ENCODE results near the gene HOXA4.

The HOXA4 gene

DNA sequence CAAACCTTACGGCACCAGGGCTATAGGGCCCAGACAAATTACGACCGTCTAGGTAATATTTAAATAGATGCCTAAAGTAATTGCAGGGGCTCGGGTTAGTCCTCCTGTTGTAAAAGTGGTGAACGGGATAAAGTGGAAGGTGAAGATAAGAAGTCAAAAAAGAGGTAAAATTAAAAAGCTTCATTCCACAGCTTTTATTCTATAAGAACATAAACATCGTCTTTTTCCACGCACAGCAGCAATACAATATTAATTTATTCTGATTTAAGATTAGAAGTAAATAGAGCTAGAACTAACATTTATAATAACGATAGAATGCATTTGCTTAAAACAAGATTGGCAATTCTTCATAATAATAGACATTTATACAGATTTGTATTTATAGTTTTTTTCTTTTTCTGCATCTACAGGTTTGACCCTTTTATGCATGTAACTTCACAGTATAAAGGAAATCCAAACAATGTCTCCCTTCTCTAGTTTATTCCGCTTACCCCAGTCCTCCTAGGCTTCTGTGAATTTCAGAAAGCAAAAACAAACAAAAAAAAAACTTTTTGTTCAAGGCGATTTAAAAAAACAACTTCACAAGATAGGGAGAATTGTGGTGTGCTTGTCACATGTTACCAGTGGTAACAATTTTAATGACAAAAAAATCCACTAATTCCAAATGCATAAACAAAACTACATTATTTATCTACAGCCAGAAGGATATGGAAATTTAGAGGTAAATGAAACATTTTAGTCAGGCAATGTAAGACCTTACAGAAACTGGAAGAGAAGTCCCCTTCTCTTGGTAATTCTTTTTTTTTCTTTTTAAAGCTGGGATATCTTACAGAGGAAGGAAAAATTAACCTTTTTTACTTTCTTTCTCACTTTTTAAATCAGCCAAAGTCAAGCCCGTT, 40.1 kb upstream of the HOXA4 start:
- H4K20me1 ChIP-seq (ENCODE audit: low read depth, low read length) = no peaks in the 10 kb centered on the region
- no peak overlapping the region for H3K4me3 ChIP-seq (ENCODE audit: insufficient read depth, low read length, poor library complexity, severe bottlenecking)
- no peak overlapping the region for H3K27ac ChIP-seq (ENCODE audit: low read depth, low read length)
- TF ChIP-seq, protein P1, sequence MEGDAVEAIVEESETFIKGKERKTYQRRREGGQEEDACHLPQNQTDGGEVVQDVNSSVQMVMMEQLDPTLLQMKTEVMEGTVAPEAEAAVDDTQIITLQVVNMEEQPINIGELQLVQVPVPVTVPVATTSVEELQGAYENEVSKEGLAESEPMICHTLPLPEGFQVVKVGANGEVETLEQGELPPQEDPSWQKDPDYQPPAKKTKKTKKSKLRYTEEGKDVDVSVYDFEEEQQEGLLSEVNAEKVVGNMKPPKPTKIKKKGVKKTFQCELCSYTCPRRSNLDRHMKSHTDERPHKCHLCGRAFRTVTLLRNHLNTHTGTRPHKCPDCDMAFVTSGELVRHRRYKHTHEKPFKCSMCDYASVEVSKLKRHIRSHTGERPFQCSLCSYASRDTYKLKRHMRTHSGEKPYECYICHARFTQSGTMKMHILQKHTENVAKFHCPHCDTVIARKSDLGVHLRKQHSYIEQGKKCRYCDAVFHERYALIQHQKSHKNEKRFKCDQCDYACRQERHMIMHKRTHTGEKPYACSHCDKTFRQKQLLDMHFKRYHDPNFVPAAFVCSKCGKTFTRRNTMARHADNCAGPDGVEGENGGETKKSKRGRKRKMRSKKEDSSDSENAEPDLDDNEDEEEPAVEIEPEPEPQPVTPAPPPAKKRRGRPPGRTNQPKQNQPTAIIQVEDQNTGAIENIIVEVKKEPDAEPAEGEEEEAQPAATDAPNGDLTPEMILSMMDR (IDR thresholded peaks at IDR 0.05; ENCODE audit: insufficient read depth, low read length, poor library complexity, severe bottlenecking) = no peak
- no peaks in the 10 kb centered on the region for H3K9me3 ChIP-seq (ENCODE audit: insufficient read depth, low read length)
- H3K9me2 ChIP-seq (replicated peaks; ENCODE audit: insufficient read depth, low read length) = no peaks in the 10 kb centered on the region
- no peak overlapping the region for H3K4me2 ChIP-seq (ENCODE audit: low read depth, low read length, poor library complexity, severe bottlenecking)
- H2AFZ ChIP-seq (ENCODE audit: low read depth, low read length, severe bottlenecking) = no peak overlapping the region
- H3K9ac ChIP-seq (ENCODE audit: low read length) = no peak overlapping the region
- H3K79me2 ChIP-seq (ENCODE audit: insufficient read depth, low read length) = no peaks in the 10 kb centered on the region
- no peaks in the 10 kb centered on the region for H3K27me3 ChIP-seq (ENCODE audit: low read length)
- H3F3A ChIP-seq (ENCODE audit: insufficient read depth) = no peaks in the 10 kb centered on the region
- no peaks in the 10 kb centered on the region for H3K36me3 ChIP-seq (ENCODE audit: low read length)

DNA sequence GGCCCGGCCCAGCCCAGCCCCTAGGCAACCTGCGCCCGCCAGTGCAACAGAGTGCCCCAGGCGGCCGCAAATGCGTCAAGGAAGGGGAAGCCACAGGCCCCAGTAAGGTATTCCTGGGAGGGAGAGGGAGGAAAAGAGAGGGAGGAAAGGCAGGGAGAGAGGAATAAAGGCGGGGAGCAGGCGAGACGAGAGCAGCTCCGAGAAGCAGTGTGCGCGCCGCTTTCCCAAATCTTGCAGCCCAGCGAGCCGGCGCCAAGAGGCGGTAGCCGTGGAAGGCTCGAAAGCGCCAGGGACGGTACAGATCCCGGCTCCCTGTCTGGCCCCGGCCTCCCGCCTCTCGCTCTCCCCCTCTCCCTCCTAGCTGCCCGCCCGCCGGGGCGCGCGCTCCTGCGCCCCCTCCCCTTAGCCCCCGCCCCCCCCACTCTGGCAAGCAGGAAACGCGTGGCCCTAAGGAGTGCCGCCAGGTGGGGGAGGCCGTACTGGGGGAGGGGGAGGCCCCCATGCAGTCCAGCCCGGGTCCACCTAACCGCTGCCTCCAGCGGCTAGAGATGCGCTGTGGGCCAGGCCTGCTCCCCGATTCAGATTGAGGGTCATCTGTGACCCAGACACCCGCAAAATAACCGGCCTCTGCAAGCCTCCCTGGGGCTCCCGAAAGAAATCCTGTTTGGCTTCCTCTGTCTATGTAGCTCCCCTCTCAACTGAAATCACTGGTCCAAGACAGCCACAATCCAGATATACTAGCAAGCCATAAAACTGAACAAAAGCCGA, 39.3 kb upstream of the HOXA4 start:
- Histone ChIP-seq H3K36me3 (ENCODE audit: low read length) (no peaks in the 10 kb centered on the region), H3F3A (ENCODE audit: insufficient read depth) (no peaks in the 10 kb centered on the region), H2AFZ (ENCODE audit: low read depth, low read length, severe bottlenecking) (no peak overlapping the region), H3K9me2 (replicated peaks; ENCODE audit: insufficient read depth, low read length) (no peaks in the 10 kb centered on the region), H3K4me2 (ENCODE audit: low read depth, low read length, poor library complexity, severe bottlenecking) (no peak overlapping the region), H3K9me3 (ENCODE audit: insufficient read depth, low read length) (no peaks in the 10 kb centered on the region), H4K20me1 (ENCODE audit: low read depth, low read length) (no peaks in the 10 kb centered on the region), H3K79me2 (ENCODE audit: insufficient read depth, low read length) (no peaks in the 10 kb centered on the region), H3K4me3 (ENCODE audit: insufficient read depth, low read length, poor library complexity, severe bottlenecking) (no peak overlapping the region), H3K27me3 (ENCODE audit: low read length) (no peaks in the 10 kb centered on the region), H3K27ac (ENCODE audit: low read depth, low read length) (no peak overlapping the region), H3K9ac (ENCODE audit: low read length) (no peak overlapping the region)
- TF ChIP-seq, protein P1 (IDR thresholded peaks at IDR 0.05; ENCODE audit: insufficient read depth, low read length, poor library complexity, severe bottlenecking) = no peak

DNA sequence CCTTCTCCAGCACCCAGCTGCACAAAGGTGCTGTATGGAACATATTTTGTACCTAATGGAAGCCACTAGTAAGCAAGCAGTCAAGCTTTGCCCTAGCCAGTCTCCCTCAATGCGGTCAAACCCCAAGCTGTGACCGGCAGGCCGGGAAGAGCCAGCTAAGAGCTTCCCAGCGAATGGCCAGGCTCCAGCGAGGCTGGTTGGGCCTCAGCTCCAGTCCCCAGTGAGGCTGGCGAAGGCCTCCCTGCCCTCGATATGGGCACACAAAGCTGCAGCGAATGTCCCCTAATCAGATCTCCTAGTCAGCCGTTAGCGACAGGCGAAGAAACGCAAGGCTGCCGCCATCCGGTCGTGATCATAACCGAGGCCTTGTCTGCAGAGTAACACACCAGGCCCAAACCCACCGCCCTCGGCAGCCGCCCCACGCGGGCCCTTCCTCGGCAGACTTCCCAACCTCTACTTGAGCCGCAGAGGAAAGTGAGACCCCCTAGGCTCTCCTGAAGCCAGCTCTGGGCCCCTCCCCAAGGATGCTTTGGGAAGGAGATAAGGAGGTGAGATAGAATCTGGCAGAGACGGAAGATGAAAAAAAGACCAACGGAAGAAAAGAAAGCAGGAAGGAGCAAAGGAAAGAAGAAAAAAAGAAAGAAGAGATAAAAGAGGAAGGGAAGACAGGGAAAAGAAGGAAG, 37.8 kb upstream of the HOXA4 start:
- Histone ChIP-seq H3K36me3 (ENCODE audit: low read length) (no peaks in the 10 kb centered on the region), H3F3A (ENCODE audit: insufficient read depth) (no peaks in the 10 kb centered on the region), H3K9ac (ENCODE audit: low read length) (no peak overlapping the region), H3K79me2 (ENCODE audit: insufficient read depth, low read length) (no peaks in the 10 kb centered on the region), H3K4me2 (ENCODE audit: low read depth, low read length, poor library complexity, severe bottlenecking) (no peak overlapping the region), H3K27ac (ENCODE audit: low read depth, low read length) (no peak overlapping the region), H3K27me3 (ENCODE audit: low read length) (no peaks in the 10 kb centered on the region), H3K4me3 (ENCODE audit: insufficient read depth, low read length, poor library complexity, severe bottlenecking) (no peak overlapping the region), H4K20me1 (ENCODE audit: low read depth, low read length) (no peaks in the 10 kb centered on the region), H3K9me2 (replicated peaks; ENCODE audit: insufficient read depth, low read length) (no peaks in the 10 kb centered on the region), H2AFZ (ENCODE audit: low read depth, low read length, severe bottlenecking) (no peak overlapping the region), H3K9me3 (ENCODE audit: insufficient read depth, low read length) (no peaks in the 10 kb centered on the region)
- TF ChIP-seq EZH2phosphoT487 (conservative IDR thresholded peaks at IDR 0.05; ENCODE audit: low read length) = no peak
- TF ChIP-seq, protein P1 (IDR thresholded peaks at IDR 0.05; ENCODE audit: insufficient read depth, low read length, poor library complexity, severe bottlenecking) = no peak

Data from SU-DHL-6 (cell line).